ENCODE data around the gene NIT1. TPM values are rescaled to one million over a fixed set of nuclear protein-coding genes. Genes with fewer than 3 reads are reported as not detected.

The NIT1 gene
- total RNA-seq, 1 experiment from 2014 or later = 39.6 TPM

- Histone ChIP-seq H2BK120ac (ENCODE audit: low read depth, low read length, poor library complexity, severe bottlenecking) (no peak overlapping the region), H4K5ac (ENCODE audit: insufficient read length, low read depth, low read length) (no peak overlapping the region), H4K8ac (replicated peaks; ENCODE audit: insufficient read length, low read depth, low read length) (no peak overlapping the region), H3K4me1 (ENCODE audit: insufficient read depth, low read length) (no peaks in the 10 kb centered on the region), H3K27me3 (ENCODE audit: insufficient read depth, low read length) (no peaks in the 10 kb centered on the region), H3K79me2 (ENCODE audit: insufficient read depth, low read length) (no peaks in the 10 kb centered on the region), H3T11ph (ENCODE audit: low read length) (no peak overlapping the region), H3K4me2 (ENCODE audit: insufficient read depth, insufficient read length, low read length) (no peak overlapping the region), H4K91ac (ENCODE audit: insufficient read length, low read depth, low read length) (no peak overlapping the region), H2BK15ac (ENCODE audit: low read depth, low read length) (no peak overlapping the region), H4K20me1 (ENCODE audit: control insufficient read depth, insufficient read depth, insufficient read length) (no peaks in the 10 kb centered on the region), H3K4ac (ENCODE audit: low read depth, low read length) (no peak overlapping the region), H3K79me1 (ENCODE audit: insufficient read depth, low read depth, low read length, poor library complexity, severe bottlenecking) (no peaks in the 10 kb centered on the region), H3K23ac (ENCODE audit: insufficient read length, low read depth, low read length) (no peak overlapping the region), H3K27ac (ENCODE audit: insufficient read length, low read depth, low read length) (no peak overlapping the region), H3K18ac (ENCODE audit: insufficient read length, low read depth, low read length) (no peak overlapping the region), H3K9ac (ENCODE audit: extremely low read depth, insufficient read length, low read length) (no peak overlapping the region), H3K14ac (ENCODE audit: insufficient read depth, low read length) (no peak overlapping the region), H2BK5ac (ENCODE audit: insufficient read length, low read length) (no peak overlapping the region), H2AK5ac (ENCODE audit: insufficient read length, low read length) (no peak overlapping the region), H2AFZ (ENCODE audit: low read length) (no peak overlapping the region), H2BK20ac (ENCODE audit: low read depth, low read length, poor library complexity, severe bottlenecking) (no peak overlapping the region), H3K9me3 (ENCODE audit: control insufficient read depth, low read depth, low read length) (no peaks in the 10 kb centered on the region), H2BK12ac (ENCODE audit: insufficient read length, low read depth, low read length) (no peak overlapping the region), H3K23me2 (ENCODE audit: insufficient read length, low read depth, low read length, poor library complexity, severe bottlenecking) (no peaks in the 10 kb centered on the region), H3K56ac (ENCODE audit: insufficient read length, low read depth, low read length) (no peak overlapping the region)
- Mint-ChIP-seq H3K9me3 (no peaks in the 10 kb centered on the region), H3K4me3 (no peak overlapping the region), H3K27ac (peak overlapping the region in 1 of 3 experiments; percentile 79; a peak in 2 of 7 replicates), H3K4me1 (peaks cover 58% of the 10 kb centered on the region in 2 experiments), H3K36me3 (ENCODE audit: insufficient read depth in 1 of 3, low read depth in 3 of 3) (no peaks in the 10 kb centered on the region), H3K27me3 (ENCODE audit: low read depth) (no peaks in the 10 kb centered on the region)
- TF ChIP-seq, protein P1, sequence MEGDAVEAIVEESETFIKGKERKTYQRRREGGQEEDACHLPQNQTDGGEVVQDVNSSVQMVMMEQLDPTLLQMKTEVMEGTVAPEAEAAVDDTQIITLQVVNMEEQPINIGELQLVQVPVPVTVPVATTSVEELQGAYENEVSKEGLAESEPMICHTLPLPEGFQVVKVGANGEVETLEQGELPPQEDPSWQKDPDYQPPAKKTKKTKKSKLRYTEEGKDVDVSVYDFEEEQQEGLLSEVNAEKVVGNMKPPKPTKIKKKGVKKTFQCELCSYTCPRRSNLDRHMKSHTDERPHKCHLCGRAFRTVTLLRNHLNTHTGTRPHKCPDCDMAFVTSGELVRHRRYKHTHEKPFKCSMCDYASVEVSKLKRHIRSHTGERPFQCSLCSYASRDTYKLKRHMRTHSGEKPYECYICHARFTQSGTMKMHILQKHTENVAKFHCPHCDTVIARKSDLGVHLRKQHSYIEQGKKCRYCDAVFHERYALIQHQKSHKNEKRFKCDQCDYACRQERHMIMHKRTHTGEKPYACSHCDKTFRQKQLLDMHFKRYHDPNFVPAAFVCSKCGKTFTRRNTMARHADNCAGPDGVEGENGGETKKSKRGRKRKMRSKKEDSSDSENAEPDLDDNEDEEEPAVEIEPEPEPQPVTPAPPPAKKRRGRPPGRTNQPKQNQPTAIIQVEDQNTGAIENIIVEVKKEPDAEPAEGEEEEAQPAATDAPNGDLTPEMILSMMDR (conservative IDR thresholded peaks at IDR 0.05) = no peak
- DNase-seq = no peak
- WGBS (ENCODE audit: extremely low coverage, insufficient read length, low lambda C conversion rate) = no CpG with 5 or more reads among the region's 1 CpG
These were observed 33.3 kb upstream of the NIT1 start for GRCh38 chr1:161084597-161084988.
